Measurements from ENCODE around the gene CACNA1C. TPM values are rescaled to one million over a fixed set of nuclear protein-coding genes. Genes with fewer than 3 reads are reported as not detected.

Gene CACNA1C
- total RNA-seq, 1 donor from 2014 or later, result 1.6 TPM

DNA sequence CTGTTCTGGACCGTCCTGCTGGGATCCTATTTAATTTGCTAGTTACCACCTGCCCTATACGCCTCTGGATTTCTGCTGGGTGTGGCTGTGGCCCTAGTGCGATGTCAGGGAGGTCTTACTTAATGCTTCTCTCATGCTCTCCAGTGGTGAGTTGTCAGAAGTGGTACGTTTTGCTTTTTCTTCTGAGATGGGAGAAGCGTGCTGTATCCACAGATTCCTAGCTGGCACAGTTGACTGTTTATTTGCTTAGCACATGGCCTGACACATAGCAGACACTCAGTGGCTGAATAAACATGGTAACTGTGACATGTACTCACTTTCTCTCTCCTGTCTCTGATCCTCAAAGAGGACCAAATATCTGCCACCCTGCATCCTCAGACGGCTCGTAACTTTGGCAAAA lies 107.3 kb downstream of the CACNA1C start:
- Mint-ChIP-seq H3K27ac (ENCODE audit: unreplicated experiment) (no peak overlapping the region), H3K27me3 (ENCODE audit: low read depth) (no peaks in the 10 kb centered on the region), H3K4me1 (peaks cover 14% of the 10 kb centered on the region), H3K9me3 (no peaks in the 10 kb centered on the region), H3K36me3 (ENCODE audit: low read depth) (no peaks in the 10 kb centered on the region), H3K4me3 (no peak overlapping the region)
- no peak for DNase-seq (ENCODE audit: low read depth, low spot score)
- TF ChIP-seq, protein P1, sequence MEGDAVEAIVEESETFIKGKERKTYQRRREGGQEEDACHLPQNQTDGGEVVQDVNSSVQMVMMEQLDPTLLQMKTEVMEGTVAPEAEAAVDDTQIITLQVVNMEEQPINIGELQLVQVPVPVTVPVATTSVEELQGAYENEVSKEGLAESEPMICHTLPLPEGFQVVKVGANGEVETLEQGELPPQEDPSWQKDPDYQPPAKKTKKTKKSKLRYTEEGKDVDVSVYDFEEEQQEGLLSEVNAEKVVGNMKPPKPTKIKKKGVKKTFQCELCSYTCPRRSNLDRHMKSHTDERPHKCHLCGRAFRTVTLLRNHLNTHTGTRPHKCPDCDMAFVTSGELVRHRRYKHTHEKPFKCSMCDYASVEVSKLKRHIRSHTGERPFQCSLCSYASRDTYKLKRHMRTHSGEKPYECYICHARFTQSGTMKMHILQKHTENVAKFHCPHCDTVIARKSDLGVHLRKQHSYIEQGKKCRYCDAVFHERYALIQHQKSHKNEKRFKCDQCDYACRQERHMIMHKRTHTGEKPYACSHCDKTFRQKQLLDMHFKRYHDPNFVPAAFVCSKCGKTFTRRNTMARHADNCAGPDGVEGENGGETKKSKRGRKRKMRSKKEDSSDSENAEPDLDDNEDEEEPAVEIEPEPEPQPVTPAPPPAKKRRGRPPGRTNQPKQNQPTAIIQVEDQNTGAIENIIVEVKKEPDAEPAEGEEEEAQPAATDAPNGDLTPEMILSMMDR (conservative IDR thresholded peaks at IDR 0.05), result no peak

DNA sequence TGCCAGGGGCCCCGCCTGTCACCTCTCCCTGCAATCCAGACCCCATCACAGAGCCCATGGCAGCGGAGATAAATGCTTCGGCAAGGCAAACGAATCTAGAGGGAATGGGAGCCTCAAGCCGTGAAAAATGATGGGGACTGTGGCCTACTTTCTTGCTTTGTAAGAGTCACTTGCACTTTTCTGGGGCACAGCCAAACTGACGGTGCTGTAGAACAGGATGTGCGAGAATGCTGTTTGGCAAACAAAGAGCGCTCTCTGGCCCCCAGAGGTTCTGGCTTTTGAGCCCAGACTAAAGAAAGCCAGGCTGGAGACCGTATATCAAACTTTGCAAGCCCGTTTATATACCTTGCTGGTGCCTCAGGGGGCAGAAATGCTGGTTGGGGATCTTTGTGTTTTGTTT lies 108.7 kb downstream of the CACNA1C start:
- H3K4me3 Mint-ChIP-seq, result no peak overlapping the region
- H3K27me3 Mint-ChIP-seq (ENCODE audit: low read depth), result no peaks in the 10 kb centered on the region
- no peak overlapping the region for H3K27ac Mint-ChIP-seq (ENCODE audit: unreplicated experiment)
- TF ChIP-seq, protein P1 (conservative IDR thresholded peaks at IDR 0.05), result no peak
- H3K36me3 Mint-ChIP-seq (ENCODE audit: low read depth), result peaks cover under 1% of the 10 kb centered on the region
- H3K9me3 Mint-ChIP-seq, result peaks cover under 1% of the 10 kb centered on the region
- H3K4me1 Mint-ChIP-seq, result peaks cover 5% of the 10 kb centered on the region
- no peak for DNase-seq (ENCODE audit: low read depth, low spot score)

DNA sequence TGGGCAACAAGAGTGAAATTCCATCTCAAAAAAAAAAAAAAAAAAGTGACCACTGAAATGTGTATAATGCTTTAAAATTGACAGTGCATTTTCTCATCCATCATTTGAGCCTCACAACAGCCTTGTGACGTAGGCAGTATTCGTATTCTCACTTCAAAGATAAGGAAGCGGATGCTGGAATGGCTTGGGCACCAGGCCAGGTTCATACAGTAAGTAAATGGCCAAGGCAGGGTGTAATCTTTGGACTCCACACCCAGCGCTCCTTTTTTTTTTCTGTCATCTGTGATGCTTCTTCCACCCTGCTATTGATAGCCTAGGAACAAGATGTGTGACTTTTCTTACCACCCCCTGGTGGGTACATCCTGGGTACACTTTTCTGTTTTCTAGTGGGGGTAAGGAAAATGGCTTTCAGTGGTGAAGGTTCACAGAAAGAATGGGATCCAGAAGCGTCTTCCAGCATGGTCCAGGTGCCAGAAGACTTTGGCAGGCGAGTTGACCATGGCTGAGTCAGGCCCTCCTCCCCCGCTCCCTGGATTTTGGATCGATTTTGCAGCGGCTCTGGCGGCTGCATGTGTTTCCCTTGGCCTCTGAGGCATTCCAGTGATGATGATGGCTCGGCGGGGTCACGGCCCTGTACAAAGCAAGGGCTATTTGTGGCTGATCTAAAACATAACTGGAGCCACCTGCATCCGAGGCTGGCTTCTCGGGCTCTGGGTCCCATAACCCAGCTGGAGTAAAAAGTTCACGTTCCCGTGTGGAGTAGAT lies 110.6 kb downstream of the CACNA1C start:
- Mint-ChIP-seq H3K4me1 (peaks cover 5% of the 10 kb centered on the region), H3K4me3 (no peak overlapping the region), H3K9me3 (peaks cover 10% of the 10 kb centered on the region), H3K27ac (ENCODE audit: unreplicated experiment) (no peak overlapping the region), H3K27me3 (ENCODE audit: low read depth) (no peaks in the 10 kb centered on the region), H3K36me3 (ENCODE audit: low read depth) (peaks cover 6% of the 10 kb centered on the region)
- TF ChIP-seq, protein P1 (conservative IDR thresholded peaks at IDR 0.05), result no peak
- no peak for DNase-seq (ENCODE audit: low read depth, low spot score)

DNA sequence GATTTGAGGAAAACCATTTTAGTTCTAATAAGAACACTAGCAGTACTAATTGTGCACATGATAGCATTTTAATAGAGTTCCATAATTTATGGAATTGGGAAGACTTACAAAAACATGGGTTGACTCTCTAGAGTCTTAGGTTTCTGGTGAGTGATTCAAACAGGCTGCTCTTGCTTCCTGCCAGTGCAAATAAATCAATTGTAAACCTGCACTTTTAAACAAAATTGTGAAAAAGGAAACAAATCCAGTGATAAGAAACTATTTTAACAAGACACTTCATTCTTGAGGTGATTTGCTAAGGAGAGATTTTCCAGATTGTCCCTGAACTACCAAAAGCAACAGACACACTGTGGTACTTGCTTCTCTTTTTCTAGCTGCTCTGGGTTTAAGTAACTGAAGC lies 112.2 kb downstream of the CACNA1C start:
- Mint-ChIP-seq H3K9me3 (peaks cover 10% of the 10 kb centered on the region), H3K36me3 (ENCODE audit: low read depth) (peaks cover 6% of the 10 kb centered on the region), H3K4me1 (peaks cover 5% of the 10 kb centered on the region), H3K27me3 (ENCODE audit: low read depth) (no peaks in the 10 kb centered on the region), H3K4me3 (no peak overlapping the region), H3K27ac (ENCODE audit: unreplicated experiment) (no peak overlapping the region)
- DNase-seq (ENCODE audit: low read depth, low spot score), result no peak
- TF ChIP-seq, protein P1 (conservative IDR thresholded peaks at IDR 0.05), result no peak

DNA sequence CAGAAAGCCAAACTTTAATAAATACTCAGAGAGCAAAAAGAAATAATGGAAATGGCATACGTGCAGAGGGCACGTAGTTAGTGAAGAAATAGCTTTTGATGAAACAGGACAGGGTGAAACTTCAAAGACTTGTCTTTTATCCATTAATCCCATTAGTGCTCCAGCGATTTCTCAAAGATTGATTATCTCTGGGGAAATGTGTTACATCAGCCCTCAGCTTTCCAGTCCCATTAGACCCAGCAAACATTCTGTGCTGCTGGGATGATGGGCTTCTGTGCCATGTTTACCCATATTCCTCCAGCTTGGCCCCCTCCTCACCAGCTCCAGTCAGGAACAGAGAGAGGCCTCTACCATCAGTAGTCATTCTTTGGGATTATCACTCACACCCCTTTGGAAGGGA lies 113.1 kb downstream of the CACNA1C start:
- no peaks in the 10 kb centered on the region for H3K27me3 Mint-ChIP-seq (ENCODE audit: low read depth)
- H3K27ac Mint-ChIP-seq (ENCODE audit: unreplicated experiment), result no peak overlapping the region
- no peak for DNase-seq (ENCODE audit: low read depth, low spot score)
- peaks cover 6% of the 10 kb centered on the region for H3K36me3 Mint-ChIP-seq (ENCODE audit: low read depth)
- H3K4me1 Mint-ChIP-seq, result peaks cover 5% of the 10 kb centered on the region
- H3K4me3 Mint-ChIP-seq, result no peak overlapping the region
- H3K9me3 Mint-ChIP-seq, result peaks cover 10% of the 10 kb centered on the region
- TF ChIP-seq, protein P1 (conservative IDR thresholded peaks at IDR 0.05), result no peak
